Thyroid gland (tissue), 4 donors: Measurements from ENCODE around the gene PRKD3.

ENCODE experiments used
- POLR2A ChIP-seq, 2 donors: fragments of 450-650 bp; IDR thresholded peaks; one replicate each; pipeline ENCODE4 v1.6.1; 2017; ENCODE audit warnings: antibody characterized with exemption in 2 of 2, mild to moderate bottlenecking in 2 of 2, moderate library complexity in 1 of 2
- TF ChIP-seq, protein P1 (sequence below), 6 experiments: fragments of 200-600 bp in 3 of 6; fragments of 450-650 bp in 3 of 6; sonication (generic) in 3 of 6; IDR thresholded peaks; one replicate each; pipeline ENCODE4 v1.5.1; 2016 to 2019; ENCODE audit warnings: antibody characterized with exemption in 6 of 6, mild to moderate bottlenecking in 2 of 6, inconsistent platforms in 1 of 6, moderate library complexity in 1 of 6

DNA sequence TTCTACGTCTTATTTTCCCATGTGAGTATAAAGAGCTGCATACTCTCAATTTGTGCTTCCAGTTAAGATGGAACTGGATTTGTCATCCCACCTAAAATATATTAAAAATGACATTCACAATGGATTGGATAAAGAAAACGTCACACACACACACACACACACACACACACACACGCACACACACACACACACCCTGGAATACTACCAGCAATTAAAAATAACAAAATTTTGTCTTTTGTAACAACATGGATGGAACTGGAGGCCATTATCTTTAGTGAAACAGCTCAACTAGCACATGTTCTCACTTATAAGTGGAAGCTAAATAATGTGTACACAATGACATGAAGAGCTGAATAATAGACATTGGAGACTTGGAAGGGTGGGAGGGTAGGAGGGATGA lies 16.0 kb upstream of the PRKD3 start:
- TF ChIP-seq, protein P1, sequence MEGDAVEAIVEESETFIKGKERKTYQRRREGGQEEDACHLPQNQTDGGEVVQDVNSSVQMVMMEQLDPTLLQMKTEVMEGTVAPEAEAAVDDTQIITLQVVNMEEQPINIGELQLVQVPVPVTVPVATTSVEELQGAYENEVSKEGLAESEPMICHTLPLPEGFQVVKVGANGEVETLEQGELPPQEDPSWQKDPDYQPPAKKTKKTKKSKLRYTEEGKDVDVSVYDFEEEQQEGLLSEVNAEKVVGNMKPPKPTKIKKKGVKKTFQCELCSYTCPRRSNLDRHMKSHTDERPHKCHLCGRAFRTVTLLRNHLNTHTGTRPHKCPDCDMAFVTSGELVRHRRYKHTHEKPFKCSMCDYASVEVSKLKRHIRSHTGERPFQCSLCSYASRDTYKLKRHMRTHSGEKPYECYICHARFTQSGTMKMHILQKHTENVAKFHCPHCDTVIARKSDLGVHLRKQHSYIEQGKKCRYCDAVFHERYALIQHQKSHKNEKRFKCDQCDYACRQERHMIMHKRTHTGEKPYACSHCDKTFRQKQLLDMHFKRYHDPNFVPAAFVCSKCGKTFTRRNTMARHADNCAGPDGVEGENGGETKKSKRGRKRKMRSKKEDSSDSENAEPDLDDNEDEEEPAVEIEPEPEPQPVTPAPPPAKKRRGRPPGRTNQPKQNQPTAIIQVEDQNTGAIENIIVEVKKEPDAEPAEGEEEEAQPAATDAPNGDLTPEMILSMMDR (IDR thresholded peaks at IDR 0.05): no peak
- no peak for TF ChIP-seq POLR2A (IDR thresholded peaks at IDR 0.05)
